OCI-LY7 (cell line): ENCODE results near the gene KPNA4. TPM values are rescaled to one million over a fixed set of nuclear protein-coding genes. Genes with fewer than 3 reads are reported as not detected.

ENCODE experiments used
- BruUV-seq: library from RNA; stranded (reverse); fragments of 400-500 nt; replicated peaks from 2 replicates; lab custom pipeline; 2021; lab: Mats Ljungman, UMichigan
- CTCF ChIA-PET: fragments of 300-600 bp; sonication (Branson Sonifier 250); formaldehyde crosslinking; loops from one replicate; lab custom pipeline; 2022; ENCODE audit warnings: antibody characterized with exemption; ENCODE audit not compliant: unreplicated experiment; lab: Charles Lee
- POLR2A ChIA-PET: fragments of 300-600 bp; sonication (Branson Sonifier 250); formaldehyde crosslinking; loops from one replicate; lab custom pipeline; 2022; ENCODE audit warnings: antibody characterized with exemption; lab: Charles Lee
- DNase-seq: peaks from one replicate; pipeline ENCODE4 v3.0.0-alpha.2; 2015; ENCODE audit warnings: low spot score
- H2AFZ ChIP-seq: fragments of 200-600 bp; sonication (generic), shearing (Covaris generic); 2 replicates; pipeline ENCODE4 v1.6.1; 2014; ENCODE audit warnings: mild to moderate bottlenecking, antibody characterized with exemption, low read length, moderate library complexity
- H3K27ac ChIP-seq: fragments of 200-600 bp; sonication (generic); 2 replicates; pipeline ENCODE4 v1.5.1; 2014; ENCODE audit warnings: mixed run types, low read depth, mild to moderate bottlenecking, moderate library complexity, low read length, inconsistent platforms; ENCODE audit not compliant: poor library complexity, severe bottlenecking
- H3K36me3 ChIP-seq: fragments of 200-600 bp; sonication (generic); 2 replicates; pipeline ENCODE4 v1.6.1; 2014; ENCODE audit warnings: mild to moderate bottlenecking, antibody characterized with exemption, low read length, moderate library complexity, mixed read lengths; ENCODE audit not compliant: insufficient read depth
- H3K4me1 ChIP-seq: fragments of 200-600 bp; sonication (generic); 2 replicates; pipeline ENCODE4 v1.5.1; 2014; ENCODE audit warnings: mild to moderate bottlenecking, low read length; ENCODE audit not compliant: insufficient read depth, poor library complexity, severe bottlenecking
- H3K4me2 ChIP-seq: fragments of 200-600 bp; sonication (generic); 2 replicates; pipeline ENCODE4 v1.6.1; 2014; ENCODE audit warnings: mild to moderate bottlenecking, low read length
- H3K4me3 ChIP-seq: fragments of 200-600 bp; sonication (generic); 2 replicates; pipeline ENCODE4 v1.5.1; 2014; ENCODE audit warnings: mild to moderate bottlenecking, low read depth, low read length; ENCODE audit not compliant: poor library complexity, severe bottlenecking
- H3K79me2 ChIP-seq: fragments of 200-600 bp; sonication (generic); 2 replicates; pipeline ENCODE4 v1.6.1; 2016; ENCODE audit warnings: low read depth, mild to moderate bottlenecking, low read length, moderate library complexity, mixed read lengths; ENCODE audit not compliant: insufficient read depth
- H3K9me2 ChIP-seq: fragments of 200-600 bp; sonication (generic); 2 replicates; pipeline ENCODE4 v1.6.1; 2016; ENCODE audit warnings: mild to moderate bottlenecking, low read length, mixed read lengths; ENCODE audit not compliant: insufficient read depth
- H3K9me3 ChIP-seq: fragments of 200-600 bp; sonication (generic); 2 replicates; pipeline ENCODE4 v1.6.1; 2014; ENCODE audit warnings: mild to moderate bottlenecking, mixed run types, low read length, mixed read lengths
- H4K20me1 ChIP-seq: fragments of 200-600 bp; sonication (generic); 2 replicates; pipeline ENCODE4 v1.6.1; 2014; ENCODE audit warnings: mild to moderate bottlenecking, antibody characterized with exemption, low read length, moderate library complexity, mixed read lengths; ENCODE audit not compliant: insufficient read depth
- CTCF ChIP-seq: fragments of 200-600 bp; sonication (generic); conservative IDR thresholded peaks from 2 replicates; pipeline ENCODE4 v1.5.1; 2014; ENCODE audit warnings: mild to moderate bottlenecking, antibody characterized with exemption, low read length, moderate library complexity, mixed read lengths
- EZH2phosphoT487 ChIP-seq: fragments of 200-600 bp; sonication (generic); IDR thresholded peaks from 2 replicates; pipeline ENCODE4 v1.6.1; 2018; ENCODE audit warnings: low read depth, borderline replicate concordance, mild to moderate bottlenecking, mixed run types, antibody characterized with exemption, low read length, moderate library complexity, mixed read lengths
- intact Hi-C: fragments of 100-400 bp; cut with micrococcal nuclease; formaldehyde crosslinking; loops from one replicate; pipeline ENCODE4 v1.10.0; 2022; ENCODE audit not compliant: unreplicated experiment
- total RNA-seq, 2 experiments: library from RNA; depleted of rRNA in 1 of 2; stranded (reverse); fragments of >200 nt in 1 of 2; shearing (Covaris generic) in 1 of 2; gene quantifications; 2 replicates each; pipeline ENCODE4 v1.2.3, GENCODE V29; 2014 to 2022

The KPNA4 gene
- total RNA-seq, 2 experiments from 2014 or later: 15.7 to 46.3 TPM

DNA sequence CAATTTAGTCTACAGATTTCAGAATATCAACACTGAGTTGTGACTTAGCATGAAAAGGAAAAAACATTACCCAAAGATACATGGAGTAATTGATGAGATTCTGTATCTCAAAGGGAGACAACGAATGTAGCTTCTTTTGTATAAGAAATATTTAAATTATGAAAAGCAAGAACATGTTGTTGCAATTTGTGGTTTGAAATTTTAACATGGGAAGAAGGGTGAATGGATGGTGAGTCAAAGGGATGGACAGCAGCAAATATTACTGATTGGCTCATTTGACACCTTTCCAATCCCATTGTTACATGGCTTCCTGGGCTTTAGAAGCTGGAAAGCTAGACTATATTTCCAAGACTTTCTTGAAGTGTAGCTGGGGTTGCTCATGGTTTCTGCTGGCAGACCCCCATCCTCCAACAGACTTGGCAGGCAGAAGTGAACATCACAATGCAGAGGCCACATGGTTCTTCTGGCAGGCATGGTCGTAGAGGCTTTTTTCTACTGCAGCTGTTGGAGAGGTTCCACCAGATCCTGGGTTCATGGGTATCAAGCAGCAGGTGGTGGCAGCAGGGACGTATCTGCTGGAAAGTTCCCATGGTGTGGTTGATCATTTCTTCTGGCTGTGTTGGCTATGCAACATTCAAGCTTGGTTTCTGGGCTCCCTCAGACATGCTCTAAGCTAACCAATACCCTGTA, 47.2 kb upstream of the KPNA4 start:
- H3K9me2 ChIP-seq: no peaks in the 10 kb centered on the region
- POLR2A ChIA-PET: no interaction called here
- H3K79me2 ChIP-seq: no peaks in the 10 kb centered on the region
- no TSS peak for BruUV-seq
- H3K4me3 ChIP-seq: no peak overlapping the region
- H3K4me1 ChIP-seq: no peaks in the 10 kb centered on the region
- no peak overlapping the region for H3K4me2 ChIP-seq
- no peaks in the 10 kb centered on the region for H3K9me3 ChIP-seq
- no peaks in the 10 kb centered on the region for H3K36me3 ChIP-seq
- CTCF ChIA-PET: no interaction called here
- H2AFZ ChIP-seq: no peak overlapping the region
- no peak for DNase-seq
- TF ChIP-seq CTCF: no peak
- no peak for TF ChIP-seq EZH2phosphoT487
- intact Hi-C loops: no loop called here
- no peaks in the 10 kb centered on the region for H4K20me1 ChIP-seq
- H3K27ac ChIP-seq: no peak overlapping the region

DNA sequence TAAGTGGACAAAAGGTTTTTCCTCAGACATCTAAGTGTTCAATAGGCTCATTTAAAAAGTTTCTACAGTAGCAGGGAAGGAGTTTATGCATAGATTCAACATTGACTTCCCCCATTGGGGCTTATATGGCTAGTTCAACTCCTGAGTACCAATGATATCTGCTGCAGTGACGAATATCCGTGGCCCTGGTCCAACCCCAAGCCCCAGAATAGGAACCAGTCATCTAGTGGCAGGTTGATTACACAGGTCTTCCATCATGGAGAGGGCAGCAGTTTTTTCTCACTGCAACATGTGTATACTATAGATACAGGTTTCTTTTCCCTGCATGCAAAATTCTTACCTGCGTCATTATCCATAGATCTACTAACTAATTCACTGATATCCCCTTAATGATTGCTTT, 45.8 kb upstream of the KPNA4 start:
- Histone ChIP-seq H2AFZ (no peak overlapping the region), H3K27ac (no peak overlapping the region), H3K4me1 (no peaks in the 10 kb centered on the region), H3K9me3 (no peaks in the 10 kb centered on the region), H3K4me2 (no peak overlapping the region), H3K4me3 (no peak overlapping the region), H3K36me3 (no peaks in the 10 kb centered on the region), H3K79me2 (no peaks in the 10 kb centered on the region), H3K9me2 (no peaks in the 10 kb centered on the region), H4K20me1 (no peaks in the 10 kb centered on the region)
- ChIA-PET CTCF (no interaction called here), POLR2A (no interaction called here)
- no peak for DNase-seq
- no TSS peak for BruUV-seq
- no peak for TF ChIP-seq CTCF
- no peak for TF ChIP-seq EZH2phosphoT487
- intact Hi-C loops: no loop called here

- no peak for DNase-seq
- intact Hi-C loops: no loop called here
- Histone ChIP-seq H3K36me3 (no peaks in the 10 kb centered on the region), H3K4me1 (no peaks in the 10 kb centered on the region), H3K9me3 (no peaks in the 10 kb centered on the region), H3K27ac (no peak overlapping the region), H3K4me3 (no peak overlapping the region), H3K79me2 (no peaks in the 10 kb centered on the region), H2AFZ (no peak overlapping the region), H3K9me2 (no peaks in the 10 kb centered on the region), H4K20me1 (no peaks in the 10 kb centered on the region), H3K4me2 (no peak overlapping the region)
- no TSS peak for BruUV-seq
- CTCF ChIA-PET: no interaction called here
- POLR2A ChIA-PET: no interaction called here
- TF ChIP-seq EZH2phosphoT487: no peak
- TF ChIP-seq CTCF: no peak
Observed at GRCh38 chr3:160608870-160609269, 43.5 kb upstream of the KPNA4 start.
